GM13977 (cell line): ENCODE results near the gene JPT2.
"Not testable (repeated sequence)": the region's sequence is repeated elsewhere in the genome, so short reads cannot be mapped to it uniquely, and the experiment has no call there.

Experiments
- DNase-seq: peaks from one replicate; pipeline ENCODE4 v3.0.0; 2012; ENCODE audit warnings: low spot score
- in situ Hi-C: fragments of 300-500 bp; cut with MboI; formaldehyde crosslinking; loops from one replicate; pipeline ENCODE4 v1.12.0; 2022; ENCODE audit warnings: low sequenced_read_pairs, low pct_unique_long_range_greater_than_20kb, mixed read lengths, inconsistent platforms; ENCODE audit not compliant: unreplicated experiment
- TF ChIP-seq, protein P1 (sequence below): IDR thresholded peaks from 2 replicates; pipeline ENCODE4 v1.5.1; 2012; ENCODE audit warnings: mild to moderate bottlenecking, control low read depth; ENCODE audit not compliant: insufficient read depth; ENCODE audit errors: extremely low read depth, missing control alignments

Gene JPT2

DNA sequence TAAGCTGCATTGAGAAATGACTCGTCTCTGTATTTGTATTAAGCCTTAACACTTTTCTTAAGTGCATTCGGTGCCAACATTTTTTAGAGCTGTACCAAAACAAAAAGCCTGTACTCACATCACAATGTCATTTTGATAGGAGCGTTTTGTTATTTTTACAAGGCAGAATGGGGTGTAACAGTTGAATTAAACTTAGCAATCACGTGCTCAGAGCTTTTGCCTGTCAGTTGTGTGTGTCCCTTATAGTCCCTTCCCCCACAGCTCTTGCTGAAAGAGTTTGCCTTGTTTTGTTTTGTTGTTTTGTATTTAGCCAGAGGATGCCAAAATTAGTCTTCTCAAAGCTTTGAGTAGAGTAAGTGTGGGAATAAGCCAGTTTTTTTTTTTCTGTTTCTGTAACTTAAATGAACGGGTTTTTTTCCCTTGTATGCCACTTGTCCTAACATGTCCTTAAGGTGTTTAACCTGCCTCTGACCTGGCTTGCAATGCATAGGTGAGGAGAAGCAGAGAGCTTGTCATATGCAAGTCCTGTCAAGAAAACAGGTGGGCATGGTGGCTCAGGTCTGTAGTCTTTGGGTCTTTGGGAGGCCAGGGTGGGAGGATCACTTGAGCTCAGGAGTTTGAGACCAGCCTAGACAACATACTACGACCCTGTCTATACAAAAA, 23.3 kb downstream of the JPT2 start:
- TF ChIP-seq, protein P1, sequence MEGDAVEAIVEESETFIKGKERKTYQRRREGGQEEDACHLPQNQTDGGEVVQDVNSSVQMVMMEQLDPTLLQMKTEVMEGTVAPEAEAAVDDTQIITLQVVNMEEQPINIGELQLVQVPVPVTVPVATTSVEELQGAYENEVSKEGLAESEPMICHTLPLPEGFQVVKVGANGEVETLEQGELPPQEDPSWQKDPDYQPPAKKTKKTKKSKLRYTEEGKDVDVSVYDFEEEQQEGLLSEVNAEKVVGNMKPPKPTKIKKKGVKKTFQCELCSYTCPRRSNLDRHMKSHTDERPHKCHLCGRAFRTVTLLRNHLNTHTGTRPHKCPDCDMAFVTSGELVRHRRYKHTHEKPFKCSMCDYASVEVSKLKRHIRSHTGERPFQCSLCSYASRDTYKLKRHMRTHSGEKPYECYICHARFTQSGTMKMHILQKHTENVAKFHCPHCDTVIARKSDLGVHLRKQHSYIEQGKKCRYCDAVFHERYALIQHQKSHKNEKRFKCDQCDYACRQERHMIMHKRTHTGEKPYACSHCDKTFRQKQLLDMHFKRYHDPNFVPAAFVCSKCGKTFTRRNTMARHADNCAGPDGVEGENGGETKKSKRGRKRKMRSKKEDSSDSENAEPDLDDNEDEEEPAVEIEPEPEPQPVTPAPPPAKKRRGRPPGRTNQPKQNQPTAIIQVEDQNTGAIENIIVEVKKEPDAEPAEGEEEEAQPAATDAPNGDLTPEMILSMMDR = no peak
- no peak for DNase-seq
- in situ Hi-C loops = no loop called here

DNA sequence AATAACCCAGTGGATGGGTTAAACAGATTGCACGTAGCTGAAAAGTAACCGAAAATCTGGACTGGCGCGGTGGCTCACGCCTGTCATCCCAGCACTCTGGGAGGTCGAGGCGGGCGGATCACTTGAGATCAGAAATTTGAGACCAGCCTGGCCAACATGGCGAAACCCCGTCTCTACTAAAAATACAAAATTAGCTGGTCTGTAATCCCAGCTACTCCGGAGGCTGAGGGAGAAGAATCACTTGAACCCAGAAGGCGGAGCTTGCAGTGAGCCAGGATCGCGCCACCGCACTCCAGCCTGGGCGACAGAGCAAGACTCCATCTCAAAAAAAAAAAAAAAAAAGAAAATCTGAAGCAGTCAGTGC, 27.2 kb downstream of the JPT2 start:
- in situ Hi-C loops, DNase-seq: not testable (repeated sequence)

DNA sequence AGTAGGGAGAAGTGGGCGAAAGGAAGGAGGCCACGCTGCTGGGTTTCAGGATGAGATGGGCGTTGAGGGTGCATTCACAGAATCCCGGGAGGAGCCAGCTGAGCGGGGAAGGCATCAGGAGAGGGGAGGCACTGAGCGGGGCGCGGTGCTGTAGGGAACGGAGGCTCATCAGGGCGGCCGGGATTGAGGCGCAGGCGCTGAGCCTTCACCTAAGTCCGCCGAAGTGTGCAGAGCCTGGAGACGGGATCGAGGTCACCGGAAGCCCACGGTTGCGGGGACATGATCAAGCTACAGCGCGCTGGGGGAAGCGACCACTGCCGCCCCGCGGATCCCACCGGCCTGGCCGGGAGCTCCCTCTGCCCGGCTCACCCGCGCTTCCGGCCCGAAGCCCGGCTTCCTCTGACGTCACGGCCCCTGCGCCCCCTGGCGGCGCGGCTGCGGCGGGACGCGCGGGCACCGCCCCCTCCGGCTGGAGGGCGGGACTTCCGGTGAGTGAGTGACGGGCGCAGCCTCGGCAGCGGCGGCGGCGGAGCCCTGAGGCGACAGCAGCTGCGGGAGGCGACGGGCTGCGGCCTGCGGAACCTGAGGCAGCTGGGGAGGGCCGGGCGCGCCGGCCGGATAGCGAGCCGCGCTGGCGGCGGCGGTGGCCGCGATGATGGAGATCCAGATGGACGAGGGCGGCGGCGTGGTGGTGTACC, 27.8 kb downstream of the JPT2 start, which contains the start of gene MAPK8IP3:
Gene MAPK8IP3, plus strand, starts transcription at position 508 of the 698 bp plus-strand sequence. Its CDS starts 145 bp downstream, at position 653.
- TF ChIP-seq, protein P1 = peak; percentile 100
- in situ Hi-C loops = no loop called here
- DNase-seq = peak; percentile 99

DNA sequence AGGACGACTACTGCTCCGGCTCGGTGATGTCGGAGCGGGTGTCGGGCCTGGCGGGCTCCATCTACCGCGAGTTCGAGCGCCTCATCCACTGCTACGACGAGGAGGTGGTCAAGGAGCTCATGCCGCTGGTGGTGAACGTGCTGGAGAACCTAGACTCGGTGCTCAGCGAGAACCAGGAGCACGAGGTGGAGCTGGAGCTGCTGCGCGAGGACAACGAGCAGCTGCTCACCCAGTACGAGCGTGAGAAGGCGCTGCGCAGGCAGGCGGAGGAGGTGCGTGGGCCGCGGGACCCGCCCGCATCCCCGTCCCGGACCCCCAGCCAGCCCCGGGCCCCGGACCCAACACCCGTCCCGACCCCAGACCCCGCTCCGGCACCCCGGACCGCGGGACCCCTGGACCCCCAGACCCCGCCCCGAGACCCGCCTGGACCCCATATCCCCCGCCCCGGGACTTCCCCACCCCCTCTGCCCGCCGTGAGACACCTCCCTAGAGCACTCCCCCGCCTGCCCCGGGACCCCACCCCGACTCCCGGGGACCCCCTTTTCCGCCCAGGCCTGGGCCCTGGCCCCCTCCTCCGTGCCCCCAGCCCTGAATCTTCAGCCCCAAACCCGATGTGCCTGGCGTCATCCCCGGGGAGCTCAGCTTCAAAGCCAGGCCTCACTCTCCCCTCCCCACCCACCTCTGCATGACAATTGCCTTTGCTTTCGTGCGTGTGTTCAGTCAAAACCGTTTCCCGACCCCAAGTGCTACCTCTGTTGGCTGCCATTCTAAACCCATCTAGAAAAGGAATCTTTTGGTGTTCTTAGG, 28.5 kb downstream of the JPT2 start:
- DNase-seq = peak; percentile 80
- TF ChIP-seq, protein P1 = no peak
- in situ Hi-C loops = no loop called here

DNA sequence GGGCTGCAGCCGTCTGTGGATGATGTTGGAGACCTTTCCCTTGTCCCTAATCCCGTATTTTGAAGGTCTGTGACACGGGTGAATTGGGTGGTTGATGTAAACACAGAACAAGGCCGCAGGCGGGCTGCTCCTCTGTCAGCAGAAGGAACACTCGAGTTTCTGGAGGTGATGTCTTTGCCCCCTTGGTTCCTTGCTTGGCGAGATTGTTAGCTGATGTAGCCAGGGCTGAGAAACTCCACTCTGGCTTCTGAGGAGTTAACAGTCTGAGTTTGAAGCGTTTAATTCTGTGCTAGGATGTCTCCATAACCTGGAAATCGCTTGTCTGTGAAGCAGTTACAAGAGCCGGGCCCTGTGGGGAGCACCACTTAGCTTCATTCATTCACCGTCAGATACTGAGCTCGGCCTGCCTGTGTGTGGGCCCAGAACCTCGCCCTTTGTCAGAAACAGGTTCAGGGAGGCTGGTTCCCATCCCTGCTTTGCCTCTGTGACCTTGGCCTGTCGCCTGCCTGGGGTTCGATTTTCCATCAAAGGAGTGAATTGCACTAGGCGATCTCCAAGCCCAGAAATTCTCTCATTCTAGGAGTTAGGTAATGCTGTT, 29.2 kb downstream of the JPT2 start:
- TF ChIP-seq, protein P1 = no peak
- DNase-seq = peak; percentile 51
- in situ Hi-C loops = no loop called here

DNA sequence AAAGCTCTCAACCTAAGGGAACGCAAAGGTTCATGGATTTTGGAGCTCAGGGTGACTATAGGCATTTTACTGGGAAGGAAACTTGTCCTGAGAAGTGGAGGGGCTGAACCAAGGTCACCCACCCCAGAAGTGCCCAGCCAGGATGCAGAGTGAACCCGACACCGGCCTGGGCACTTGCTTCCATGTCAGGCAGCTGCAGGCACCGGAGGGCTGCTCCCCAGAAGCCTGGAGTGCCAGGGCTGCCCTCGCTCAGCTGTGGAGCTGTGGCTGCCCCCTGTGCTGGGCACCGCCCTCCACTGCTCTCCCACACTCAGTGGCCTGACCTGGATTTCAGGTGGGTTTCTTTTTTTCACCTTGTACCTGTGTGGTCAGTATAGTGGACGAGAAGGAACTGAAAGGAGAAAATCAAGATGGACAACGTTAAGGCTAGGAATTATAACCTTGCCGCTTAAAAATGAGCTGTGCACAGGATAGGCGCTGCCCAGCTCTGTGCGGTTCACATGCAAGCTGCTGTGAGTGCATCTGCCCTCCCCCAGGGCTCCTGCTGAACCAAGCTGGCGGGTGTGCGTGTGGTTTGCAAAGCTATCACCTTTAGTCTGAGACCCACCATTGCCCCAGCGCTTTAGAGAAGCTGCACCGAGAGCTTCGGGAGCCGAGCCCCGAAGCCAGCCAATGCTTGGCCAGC, 30.1 kb downstream of the JPT2 start:
- in situ Hi-C loops = no loop called here
- TF ChIP-seq, protein P1 = no peak
- no peak for DNase-seq
